Measurements from ENCODE around the gene ASPSCR1. TPM values are rescaled to one million over a fixed set of nuclear protein-coding genes. Genes with fewer than 3 reads are reported as not detected.

ASPSCR1 gene
- total RNA-seq, 1 donor from 2014 or later = 35.6 TPM

DNA sequence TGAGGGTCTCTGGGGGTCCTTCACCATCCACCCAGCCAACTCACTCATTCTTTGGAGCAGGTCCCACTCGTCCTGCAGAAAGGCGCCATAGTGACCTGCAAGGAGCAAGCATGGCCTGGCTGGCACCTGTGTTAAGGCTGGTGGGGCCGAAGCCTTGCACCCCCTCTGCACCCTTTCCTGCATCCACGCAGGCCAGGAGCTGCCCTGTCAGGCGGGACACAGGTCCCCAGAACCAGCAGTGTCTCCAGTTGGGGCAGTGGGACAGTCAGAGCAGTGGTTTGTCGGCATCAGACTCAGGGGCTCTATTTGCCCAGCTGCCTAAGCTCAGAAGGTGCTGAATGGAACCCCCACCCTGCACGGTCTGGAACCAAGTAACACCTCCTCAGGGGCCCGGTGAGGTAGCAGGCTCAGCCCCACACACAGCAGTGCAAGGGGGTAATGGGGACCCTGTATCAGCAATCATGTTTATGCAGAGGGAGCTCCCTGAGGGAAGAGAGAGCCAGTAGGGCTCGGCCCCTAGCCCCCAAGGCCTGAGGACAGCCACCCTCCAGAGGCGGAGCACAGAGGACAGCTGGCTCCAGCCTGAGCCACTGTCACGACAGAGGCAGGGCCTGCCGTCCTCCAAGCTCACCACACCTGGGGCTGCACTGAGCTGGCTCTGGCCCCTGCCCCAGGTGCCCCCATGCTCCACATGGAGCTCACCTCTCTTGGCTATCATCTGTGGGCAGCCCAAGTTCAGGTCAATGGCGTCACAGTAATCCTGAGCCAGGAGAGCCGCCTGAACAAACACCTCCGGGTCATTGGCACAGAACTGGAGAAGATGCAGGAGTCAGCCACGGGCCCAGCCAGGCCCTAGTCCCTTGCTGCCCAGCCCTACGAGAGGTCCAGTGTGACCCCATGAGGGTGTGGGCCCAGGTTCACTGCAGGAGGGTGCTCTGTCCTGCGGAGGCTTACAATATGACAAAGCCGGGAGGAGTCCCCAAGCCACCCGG lies 86.3 kb downstream of the ASPSCR1 start:
- peak overlapping the region; percentile 75 for H3K4me3 Mint-ChIP-seq
- H3K4me1 Mint-ChIP-seq (ENCODE audit: unreplicated experiment) = no peaks in the 10 kb centered on the region
- TF ChIP-seq, protein P1, sequence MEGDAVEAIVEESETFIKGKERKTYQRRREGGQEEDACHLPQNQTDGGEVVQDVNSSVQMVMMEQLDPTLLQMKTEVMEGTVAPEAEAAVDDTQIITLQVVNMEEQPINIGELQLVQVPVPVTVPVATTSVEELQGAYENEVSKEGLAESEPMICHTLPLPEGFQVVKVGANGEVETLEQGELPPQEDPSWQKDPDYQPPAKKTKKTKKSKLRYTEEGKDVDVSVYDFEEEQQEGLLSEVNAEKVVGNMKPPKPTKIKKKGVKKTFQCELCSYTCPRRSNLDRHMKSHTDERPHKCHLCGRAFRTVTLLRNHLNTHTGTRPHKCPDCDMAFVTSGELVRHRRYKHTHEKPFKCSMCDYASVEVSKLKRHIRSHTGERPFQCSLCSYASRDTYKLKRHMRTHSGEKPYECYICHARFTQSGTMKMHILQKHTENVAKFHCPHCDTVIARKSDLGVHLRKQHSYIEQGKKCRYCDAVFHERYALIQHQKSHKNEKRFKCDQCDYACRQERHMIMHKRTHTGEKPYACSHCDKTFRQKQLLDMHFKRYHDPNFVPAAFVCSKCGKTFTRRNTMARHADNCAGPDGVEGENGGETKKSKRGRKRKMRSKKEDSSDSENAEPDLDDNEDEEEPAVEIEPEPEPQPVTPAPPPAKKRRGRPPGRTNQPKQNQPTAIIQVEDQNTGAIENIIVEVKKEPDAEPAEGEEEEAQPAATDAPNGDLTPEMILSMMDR (conservative IDR thresholded peaks at IDR 0.05) = no peak
- H3K27ac Mint-ChIP-seq = no peak overlapping the region
- no peaks in the 10 kb centered on the region for H3K36me3 Mint-ChIP-seq
- DNase-seq (ENCODE audit: extremely low spot score, unreplicated experiment) = no peak
- H3K27me3 Mint-ChIP-seq = no peaks in the 10 kb centered on the region
- H3K9me3 Mint-ChIP-seq = no peaks in the 10 kb centered on the region

DNA sequence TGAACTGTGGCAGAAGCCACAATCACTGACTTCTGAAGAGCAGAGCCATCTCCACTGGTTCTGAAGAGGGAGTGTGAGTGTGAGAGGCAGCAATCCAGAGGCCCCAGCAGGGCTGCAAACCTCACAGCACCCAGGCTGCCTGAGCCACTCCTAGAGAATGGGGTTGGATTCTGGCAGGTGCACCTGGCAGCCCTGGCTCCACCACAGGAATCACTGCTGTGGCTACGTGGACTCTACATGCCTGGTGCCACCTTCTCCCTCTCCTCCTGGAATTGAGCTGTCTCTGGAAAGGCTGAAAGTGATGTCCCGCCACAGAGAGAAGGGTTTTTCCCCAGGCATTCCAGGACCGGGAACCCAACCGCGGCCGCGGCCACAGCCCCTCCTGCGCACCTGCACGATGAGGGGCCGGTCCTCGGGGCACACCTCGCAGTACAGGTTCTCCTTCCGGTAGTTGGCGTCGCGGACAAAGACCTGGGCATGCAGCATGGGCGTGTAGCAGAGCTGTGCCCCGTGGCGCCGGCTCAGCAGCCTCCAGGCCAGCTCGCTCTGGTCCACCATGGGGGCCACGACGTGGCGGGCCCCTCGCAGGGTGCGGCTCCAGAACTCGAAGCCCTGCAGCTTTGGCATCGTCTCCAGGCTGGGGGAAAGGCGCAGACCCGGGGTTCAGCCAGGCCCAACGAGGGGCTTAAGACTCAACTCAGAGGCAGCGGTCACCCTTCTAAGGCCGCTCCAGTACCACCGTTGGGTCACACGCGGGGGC lies 87.2 kb downstream of the ASPSCR1 start:
- no peaks in the 10 kb centered on the region for H3K27me3 Mint-ChIP-seq
- H3K36me3 Mint-ChIP-seq = no peaks in the 10 kb centered on the region
- H3K9me3 Mint-ChIP-seq = no peaks in the 10 kb centered on the region
- no peak for DNase-seq (ENCODE audit: extremely low spot score, unreplicated experiment)
- TF ChIP-seq, protein P1 (conservative IDR thresholded peaks at IDR 0.05) = no peak
- no peaks in the 10 kb centered on the region for H3K4me1 Mint-ChIP-seq (ENCODE audit: unreplicated experiment)
- H3K27ac Mint-ChIP-seq = no peak overlapping the region
- peak overlapping the region; percentile 75 for H3K4me3 Mint-ChIP-seq

DNA sequence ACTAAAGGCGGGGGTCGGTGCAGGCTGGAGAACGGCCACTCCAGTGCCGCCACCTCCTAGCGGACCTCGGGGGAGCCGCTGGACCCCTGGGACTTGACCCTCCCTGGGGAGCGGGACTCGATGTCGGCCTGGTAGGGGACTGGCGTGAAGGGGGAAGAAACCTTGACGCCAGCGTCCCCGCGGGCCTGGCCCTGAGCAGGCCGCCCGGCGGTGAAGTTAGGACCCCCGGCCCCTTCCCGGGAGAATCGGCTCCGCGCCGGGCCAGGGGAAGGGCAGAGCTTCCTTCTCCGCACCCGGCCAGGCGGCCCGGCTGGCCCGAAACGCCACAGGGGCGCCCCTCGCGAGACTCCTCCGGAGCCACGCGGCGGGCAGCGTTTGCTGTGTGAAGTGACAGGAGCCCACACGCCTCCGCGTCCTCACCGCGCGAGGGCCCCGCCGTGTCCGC lies 87.8 kb downstream of the ASPSCR1 start:
- no peak for DNase-seq (ENCODE audit: extremely low spot score, unreplicated experiment)
- TF ChIP-seq, protein P1 (conservative IDR thresholded peaks at IDR 0.05) = no peak
- Mint-ChIP-seq H3K9me3 (no peaks in the 10 kb centered on the region), H3K27me3 (no peaks in the 10 kb centered on the region), H3K4me3 (peak overlapping the region; percentile 75), H3K27ac (no peak overlapping the region), H3K36me3 (no peaks in the 10 kb centered on the region), H3K4me1 (ENCODE audit: unreplicated experiment) (no peaks in the 10 kb centered on the region)

DNA sequence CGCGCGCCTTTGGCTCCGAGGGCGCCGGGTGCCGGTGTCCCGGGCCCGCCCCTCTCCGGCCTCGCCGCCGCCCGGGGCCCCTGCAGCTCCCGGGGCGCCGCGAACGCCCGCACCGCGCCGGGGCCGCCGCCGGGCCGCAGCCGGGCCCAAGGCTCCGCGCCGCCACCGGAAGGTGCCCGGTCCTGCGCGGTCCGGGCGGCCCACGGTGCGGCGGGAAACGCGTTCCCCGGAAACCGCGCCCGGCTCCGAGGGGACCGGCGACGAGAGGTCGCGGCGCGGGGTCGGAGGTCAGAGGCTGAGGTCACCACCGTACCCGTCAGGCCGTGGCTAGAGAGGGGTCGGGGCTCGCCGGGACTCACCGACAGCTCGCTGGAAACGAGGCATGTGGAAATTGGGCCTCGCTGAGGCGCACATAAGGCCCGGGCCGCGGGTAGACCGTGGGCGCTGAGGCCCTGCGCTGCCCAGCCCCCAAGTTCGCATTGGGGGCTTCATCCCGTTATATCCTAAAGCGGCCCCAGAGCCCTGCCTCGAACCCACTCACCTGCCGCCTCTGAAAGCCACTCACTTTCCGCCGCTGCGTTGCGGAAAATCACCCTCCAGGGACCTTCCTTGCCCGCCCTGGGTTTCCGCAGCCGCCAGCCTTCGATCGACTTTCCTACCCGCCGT lies 88.3 kb downstream of the ASPSCR1 start, which contains the start of gene DUS1L:
DUS1L (minus strand) TSS at position 167 of the 666 bp plus-strand sequence. CDS start 745 bp downstream, outside the sequence.
- Mint-ChIP-seq H3K4me1 (ENCODE audit: unreplicated experiment) (no peaks in the 10 kb centered on the region), H3K4me3 (peak within 1 kb of the TSS; percentile 88), H3K9me3 (no peaks in the 10 kb centered on the region), H3K36me3 (no peaks in the 10 kb centered on the region), H3K27ac (peak within 1 kb of the TSS; percentile 70), H3K27me3 (no peaks in the 10 kb centered on the region)
- DNase-seq (ENCODE audit: extremely low spot score, unreplicated experiment) = no peak
- TF ChIP-seq, protein P1 (conservative IDR thresholded peaks at IDR 0.05) = no peak

Other genes with a start within 250 kb of the ASPSCR1 start
- gene GCGR, start 173.5 kb upstream of the ASPSCR1 start, total RNA-seq (ENCODE audit: low replicate concordance) = 1.2 and 1.7 TPM in 2 replicates
- 54.2 and 101 TPM in 2 replicates for gene MCRIP1, start 144.3 kb upstream of the ASPSCR1 start, total RNA-seq (ENCODE audit: low replicate concordance)
- not detected in 2 replicates for gene PPP1R27, start 142.6 kb upstream of the ASPSCR1 start, total RNA-seq (ENCODE audit: low replicate concordance)
- 555 and 815 TPM in 2 replicates for gene P4HB, start 117.1 kb upstream of the ASPSCR1 start, total RNA-seq (ENCODE audit: low replicate concordance)
- 250 and 264 TPM in 2 replicates for gene ARHGDIA, start 106.3 kb upstream of the ASPSCR1 start, total RNA-seq (ENCODE audit: low replicate concordance)
- gene ALYREF, start 86.0 kb upstream of the ASPSCR1 start, total RNA-seq (ENCODE audit: low replicate concordance) = 102 and 124 TPM in 2 replicates
- 136 and 140 TPM in 2 replicates for gene ANAPC11, start 85.9 kb upstream of the ASPSCR1 start, total RNA-seq (ENCODE audit: low replicate concordance)
- gene NPB, start 75.4 kb upstream of the ASPSCR1 start, total RNA-seq (ENCODE audit: low replicate concordance) = 0.64 and 2.5 TPM in 2 replicates
- gene PCYT2, start 66.2 kb upstream of the ASPSCR1 start, total RNA-seq (ENCODE audit: low replicate concordance) = 46.8 and 50.4 TPM in 2 replicates
- gene SIRT7, start 59.5 kb upstream of the ASPSCR1 start, total RNA-seq (ENCODE audit: low replicate concordance) = 29.9 and 46.0 TPM in 2 replicates
- 22.4 and 30.0 TPM in 2 replicates for gene MAFG, start 49.9 kb upstream of the ASPSCR1 start, total RNA-seq (ENCODE audit: low replicate concordance)
- gene PYCR1, start 40.3 kb upstream of the ASPSCR1 start, total RNA-seq (ENCODE audit: low replicate concordance) = 110 and 127 TPM in 2 replicates
- not detected in 2 replicates for gene MYADML2, start 30.4 kb upstream of the ASPSCR1 start, total RNA-seq (ENCODE audit: low replicate concordance)
- 1.9 and 3.2 TPM in 2 replicates for gene NOTUM, start 16.4 kb upstream of the ASPSCR1 start, total RNA-seq (ENCODE audit: low replicate concordance)
- gene CENPX, start 45.2 kb downstream of the ASPSCR1 start, total RNA-seq (ENCODE audit: low replicate concordance) = 60.4 and 69.3 TPM in 2 replicates
- gene LRRC45, start 45.7 kb downstream of the ASPSCR1 start, total RNA-seq (ENCODE audit: low replicate concordance) = 27.6 and 29.4 TPM in 2 replicates
- 41.7 and 51.7 TPM in 2 replicates for gene RAC3, start 54.0 kb downstream of the ASPSCR1 start, total RNA-seq (ENCODE audit: low replicate concordance)
- gene DCXR, start 60.1 kb downstream of the ASPSCR1 start, total RNA-seq (ENCODE audit: low replicate concordance) = 158 and 175 TPM in 2 replicates
- 35.9 and 43.4 TPM in 2 replicates for gene RFNG, start 74.2 kb downstream of the ASPSCR1 start, total RNA-seq (ENCODE audit: low replicate concordance)
- gene GPS1, start 74.3 kb downstream of the ASPSCR1 start, total RNA-seq (ENCODE audit: low replicate concordance) = 111 and 112 TPM in 2 replicates
- 97.0 and 97.1 TPM in 2 replicates for gene DUS1L, start 88.2 kb downstream of the ASPSCR1 start, total RNA-seq (ENCODE audit: low replicate concordance)
- gene FASN, start 120.6 kb downstream of the ASPSCR1 start, total RNA-seq (ENCODE audit: low replicate concordance) = 228 and 326 TPM in 2 replicates
- gene CCDC57, start 235.2 kb downstream of the ASPSCR1 start, total RNA-seq (ENCODE audit: low replicate concordance) = 33.5 and 58.7 TPM in 2 replicates

Measured in type B pancreatic cell (in vitro differentiated cells).